ENCODE results near the gene SENP7. TPM values are rescaled to one million over a fixed set of nuclear protein-coding genes. Genes with fewer than 3 reads are reported as not detected.

The SENP7 gene
- polyA plus RNA-seq, 3 donors: 1.6 to 12.4 (median 3.8) TPM

GRCh38 chr3:101362406-101362805, 150.6 kb downstream of the SENP7 start:
- Histone ChIP-seq H2AFZ (ENCODE audit: insufficient read depth, low read depth, low read length, poor library complexity, severe bottlenecking) (no peak overlapping the region), H3K4me1 (ENCODE audit: control insufficient read depth in 1 of 2, insufficient read depth in 2 of 2, low read length in 2 of 2) (no peaks in the 10 kb centered on the region), H3K27me3 (ENCODE audit: control insufficient read depth in 2 of 2, insufficient read depth in 2 of 2, low read length in 2 of 2) (no peaks in the 10 kb centered on the region), H3K9ac (ENCODE audit: insufficient read depth, low read length, poor library complexity, severe bottlenecking) (no peak overlapping the region), H3K27ac (ENCODE audit: low read depth in 1 of 2, low read length in 2 of 2) (no peak overlapping the region), H3K4me3 (replicated peaks in 1 of 3; ENCODE audit: low read depth in 2 of 3, low read length in 3 of 3) (no peak overlapping the region), H3K36me3 (replicated peaks in 1 of 2; ENCODE audit: control insufficient read depth in 1 of 2, insufficient read depth in 2 of 2, low read length in 2 of 2) (peaks cover 38 to 71% of the 10 kb centered on the region in 2 donors), H3K4me2 (replicated peaks; ENCODE audit: extremely low read depth, low read length, poor library complexity, severe bottlenecking) (no peak overlapping the region), H3K9me3 (replicated peaks in 1 of 2; ENCODE audit: control insufficient read depth in 1 of 2, insufficient read depth in 1 of 2, low read length in 2 of 2) (peaks cover 0 to 3% of the 10 kb centered on the region in 2 donors), H3K79me2 (ENCODE audit: insufficient read depth, low read length) (no peaks in the 10 kb centered on the region), H4K20me1 (ENCODE audit: insufficient read depth, low read length) (no peaks in the 10 kb centered on the region)
- H3K4me1 Mint-ChIP-seq: no peaks in the 10 kb centered on the region
- TF ChIP-seq, protein P1, sequence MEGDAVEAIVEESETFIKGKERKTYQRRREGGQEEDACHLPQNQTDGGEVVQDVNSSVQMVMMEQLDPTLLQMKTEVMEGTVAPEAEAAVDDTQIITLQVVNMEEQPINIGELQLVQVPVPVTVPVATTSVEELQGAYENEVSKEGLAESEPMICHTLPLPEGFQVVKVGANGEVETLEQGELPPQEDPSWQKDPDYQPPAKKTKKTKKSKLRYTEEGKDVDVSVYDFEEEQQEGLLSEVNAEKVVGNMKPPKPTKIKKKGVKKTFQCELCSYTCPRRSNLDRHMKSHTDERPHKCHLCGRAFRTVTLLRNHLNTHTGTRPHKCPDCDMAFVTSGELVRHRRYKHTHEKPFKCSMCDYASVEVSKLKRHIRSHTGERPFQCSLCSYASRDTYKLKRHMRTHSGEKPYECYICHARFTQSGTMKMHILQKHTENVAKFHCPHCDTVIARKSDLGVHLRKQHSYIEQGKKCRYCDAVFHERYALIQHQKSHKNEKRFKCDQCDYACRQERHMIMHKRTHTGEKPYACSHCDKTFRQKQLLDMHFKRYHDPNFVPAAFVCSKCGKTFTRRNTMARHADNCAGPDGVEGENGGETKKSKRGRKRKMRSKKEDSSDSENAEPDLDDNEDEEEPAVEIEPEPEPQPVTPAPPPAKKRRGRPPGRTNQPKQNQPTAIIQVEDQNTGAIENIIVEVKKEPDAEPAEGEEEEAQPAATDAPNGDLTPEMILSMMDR (IDR thresholded peaks at IDR 0.05): no peak
- no peak for DNase-seq
- peaks cover 0 to 2% (median 0%) of the 10 kb centered on the region in 3 donors for H3K27me3 Mint-ChIP-seq (ENCODE audit: low read depth in 3 of 3)
- no CpG with 5 or more reads among the region's 2 CpGs for WGBS (ENCODE audit: insufficient coverage)
- no peak overlapping the region for H3K27ac Mint-ChIP-seq
- H3K9me3 Mint-ChIP-seq: peaks cover 2 to 13% (median 5%) of the 10 kb centered on the region in 7 donors
- no peak overlapping the region for H3K4me3 Mint-ChIP-seq
- peaks cover 64 to 67% of the 10 kb centered on the region in 2 donors for H3K36me3 Mint-ChIP-seq
- intact Hi-C loops (cut with micrococcal nuclease): no loop called here

GRCh38 chr3:101351829-101352228, 161.2 kb downstream of the SENP7 start:
- Histone ChIP-seq H2AFZ (ENCODE audit: insufficient read depth, low read depth, low read length, poor library complexity, severe bottlenecking) (no peak overlapping the region), H3K9me3 (replicated peaks in 1 of 2; ENCODE audit: control insufficient read depth in 1 of 2, insufficient read depth in 1 of 2, low read length in 2 of 2) (no peaks in the 10 kb centered on the region), H3K27me3 (ENCODE audit: control insufficient read depth in 2 of 2, insufficient read depth in 2 of 2, low read length in 2 of 2) (no peaks in the 10 kb centered on the region), H3K9ac (ENCODE audit: insufficient read depth, low read length, poor library complexity, severe bottlenecking) (no peak overlapping the region), H3K4me1 (ENCODE audit: control insufficient read depth in 1 of 2, insufficient read depth in 2 of 2, low read length in 2 of 2) (no peaks in the 10 kb centered on the region), H3K27ac (ENCODE audit: low read depth in 1 of 2, low read length in 2 of 2) (no peak overlapping the region), H4K20me1 (ENCODE audit: insufficient read depth, low read length) (no peaks in the 10 kb centered on the region), H3K79me2 (ENCODE audit: insufficient read depth, low read length) (no peaks in the 10 kb centered on the region), H3K36me3 (replicated peaks in 1 of 2; ENCODE audit: control insufficient read depth in 1 of 2, insufficient read depth in 2 of 2, low read length in 2 of 2) (peaks cover 5 to 17% of the 10 kb centered on the region in 2 donors), H3K4me3 (replicated peaks in 1 of 3; ENCODE audit: low read depth in 2 of 3, low read length in 3 of 3) (no peak overlapping the region), H3K4me2 (replicated peaks; ENCODE audit: extremely low read depth, low read length, poor library complexity, severe bottlenecking) (no peak overlapping the region)
- WGBS (ENCODE audit: insufficient coverage): no CpG with 5 or more reads among the region's 1 CpG
- TF ChIP-seq, protein P1 (IDR thresholded peaks at IDR 0.05): no peak
- H3K36me3 Mint-ChIP-seq: peaks cover 21 to 27% of the 10 kb centered on the region in 2 donors
- H3K4me1 Mint-ChIP-seq: peaks cover 2% of the 10 kb centered on the region
- DNase-seq: no peak
- H3K9me3 Mint-ChIP-seq: peaks cover 0 to 4% (median under 1%) of the 10 kb centered on the region in 7 donors
- peaks cover 0 to 2% (median 0%) of the 10 kb centered on the region in 3 donors for H3K27me3 Mint-ChIP-seq (ENCODE audit: low read depth in 3 of 3)
- H3K27ac Mint-ChIP-seq: no peak overlapping the region
- H3K4me3 Mint-ChIP-seq: no peak overlapping the region
- intact Hi-C loops (cut with micrococcal nuclease): no loop called here

Measured in CD14-positive monocyte (primary cell).